HFFc6 (cell line): ENCODE measurements around the gene TOMM70. TPM values are rescaled to one million over a fixed set of nuclear protein-coding genes. Genes with fewer than 3 reads are reported as not detected.

Experiments used
- DNase-seq: peaks from one replicate; pipeline ENCODE4 v3.0.0-alpha.2; 2018
- H3K27ac Mint-ChIP-seq: 2 replicates; pipeline ENCODE4 v1.8.0; 2020; ENCODE audit warnings: mild to moderate bottlenecking, mixed read lengths
- H3K27me3 Mint-ChIP-seq: 2 replicates; pipeline ENCODE4 v1.8.0; 2021; ENCODE audit warnings: mild to moderate bottlenecking, moderate library complexity, mixed read lengths; ENCODE audit not compliant: insufficient read depth
- H3K36me3 Mint-ChIP-seq: 2 replicates; pipeline ENCODE4 v1.8.0; 2021; ENCODE audit warnings: low read depth, mixed read lengths
- H3K4me1 Mint-ChIP-seq: 2 replicates; pipeline ENCODE4 v1.8.0; 2020; ENCODE audit warnings: low read depth, mixed read lengths
- H3K4me3 Mint-ChIP-seq: 2 replicates; pipeline ENCODE4 v1.8.0; 2020; ENCODE audit warnings: mild to moderate bottlenecking, moderate library complexity, mixed read lengths
- H3K9me3 Mint-ChIP-seq: 2 replicates; pipeline ENCODE4 v1.8.0; 2020; ENCODE audit warnings: mild to moderate bottlenecking, mixed read lengths
- CTCF ChIP-seq: fragments of 200-600 bp; sonication (generic); IDR thresholded peaks from 2 replicates; pipeline ENCODE4 v1.5.0; 2021; ENCODE audit warnings: antibody characterized with exemption, mild to moderate bottlenecking
- total RNA-seq, 6 experiments: library from RNA; stranded (reverse); fragmentation: NEBNext Ultra II Directional; extraction: Animal tissue kit (Norgen Biotek cat#: 25700); gene quantifications; 2 replicates in 1 of 6; 3 replicates in 5 of 6; pipeline ENCODE4 v1.2.3, GENCODE V29; 2021

TOMM70 gene
- total RNA-seq, 6 experiments from 2014 or later: 45.9 to 51.7 (median 48.7) TPM

- no peak for TF ChIP-seq CTCF
- Mint-ChIP-seq H3K9me3 (no peaks in the 10 kb centered on the region), H3K27ac (no peak overlapping the region), H3K27me3 (peaks cover 5% of the 10 kb centered on the region; the same call in 1 of the 2 replicates), H3K4me3 (no peak overlapping the region), H3K36me3 (no peaks in the 10 kb centered on the region), H3K4me1 (peaks cover 10% of the 10 kb centered on the region; the same call in 1 of the 2 replicates)
- no peak for DNase-seq
Measured at GRCh38 chr3:100426067-100426682, 25.3 kb upstream of the TOMM70 start.

GRCh38 chr3:100425316-100425715 is 24.4 kb upstream of the TOMM70 start:
- no peak for DNase-seq
- no peak overlapping the region for H3K4me3 Mint-ChIP-seq
- H3K27me3 Mint-ChIP-seq: peaks cover 5% of the 10 kb centered on the region; the same call in 1 of the 2 replicates
- H3K27ac Mint-ChIP-seq: no peak overlapping the region
- no peaks in the 10 kb centered on the region for H3K9me3 Mint-ChIP-seq
- peaks cover 10% of the 10 kb centered on the region; the same call in 1 of the 2 replicates for H3K4me1 Mint-ChIP-seq
- H3K36me3 Mint-ChIP-seq: no peaks in the 10 kb centered on the region
- TF ChIP-seq CTCF: no peak

DNA sequence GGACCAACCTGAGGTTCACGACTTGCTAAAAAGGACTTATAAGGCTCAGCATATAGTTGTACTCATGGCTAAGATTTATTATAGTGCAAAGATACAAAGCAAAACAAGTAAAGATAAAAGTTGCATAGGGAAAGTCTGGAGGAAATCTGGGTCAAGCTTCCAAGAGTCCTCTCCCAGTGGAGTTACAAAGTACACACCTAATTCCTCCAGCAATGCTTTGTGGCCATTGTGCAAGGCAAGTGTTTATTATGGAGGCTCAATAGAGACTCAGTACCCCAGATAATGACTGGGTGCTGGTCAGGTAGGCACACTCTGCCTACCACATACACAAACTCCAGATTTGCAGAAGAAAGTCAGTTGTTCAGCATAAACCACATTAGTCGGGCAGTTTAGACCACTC is 23.4 kb upstream of the TOMM70 start:
- no peak overlapping the region for H3K4me3 Mint-ChIP-seq
- TF ChIP-seq CTCF: no peak
- DNase-seq: no peak
- no peaks in the 10 kb centered on the region for H3K36me3 Mint-ChIP-seq
- H3K9me3 Mint-ChIP-seq: no peaks in the 10 kb centered on the region
- H3K27ac Mint-ChIP-seq: no peak overlapping the region
- peaks cover 10% of the 10 kb centered on the region; the same call in 1 of the 2 replicates for H3K4me1 Mint-ChIP-seq
- peaks cover 2% of the 10 kb centered on the region; the same call in 1 of the 2 replicates for H3K27me3 Mint-ChIP-seq

GRCh38 chr3:100423611-100424010 is 22.7 kb upstream of the TOMM70 start:
- H3K4me1 Mint-ChIP-seq: peaks cover 10% of the 10 kb centered on the region; the same call in 1 of the 2 replicates
- H3K4me3 Mint-ChIP-seq: no peak overlapping the region
- no peaks in the 10 kb centered on the region for H3K36me3 Mint-ChIP-seq
- H3K27ac Mint-ChIP-seq: no peak overlapping the region
- no peak for TF ChIP-seq CTCF
- no peaks in the 10 kb centered on the region for H3K9me3 Mint-ChIP-seq
- peaks cover 2% of the 10 kb centered on the region for H3K27me3 Mint-ChIP-seq
- DNase-seq: no peak

DNA sequence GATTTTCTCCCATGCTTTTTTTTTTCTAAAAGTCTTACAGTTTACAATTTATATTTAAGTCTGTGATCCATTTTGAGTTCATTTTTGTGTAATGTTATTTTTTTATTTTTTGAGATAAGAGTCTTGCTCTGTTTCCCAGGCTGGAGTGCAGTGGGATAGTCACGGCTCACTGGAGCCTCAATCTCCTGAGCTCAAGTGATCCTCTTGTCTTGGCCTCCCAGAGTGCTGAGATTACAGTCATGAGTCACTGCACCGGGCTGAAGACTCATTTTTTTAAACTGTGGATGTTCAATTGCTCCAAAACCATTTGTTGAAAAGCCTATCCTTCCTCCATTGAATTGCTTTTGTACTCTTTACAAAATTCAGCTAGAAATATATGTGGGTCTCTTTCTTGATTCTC is 20.0 kb upstream of the TOMM70 start:
- H3K27ac Mint-ChIP-seq: no peak overlapping the region
- no peak for DNase-seq
- H3K9me3 Mint-ChIP-seq: no peaks in the 10 kb centered on the region
- no peaks in the 10 kb centered on the region for H3K36me3 Mint-ChIP-seq
- peaks cover 2% of the 10 kb centered on the region; the same call in 1 of the 2 replicates for H3K27me3 Mint-ChIP-seq
- H3K4me1 Mint-ChIP-seq: peaks cover 4% of the 10 kb centered on the region; the same call in 1 of the 2 replicates
- TF ChIP-seq CTCF: no peak
- no peak overlapping the region for H3K4me3 Mint-ChIP-seq
